ENCODE results near the gene POFUT2. TPM values are rescaled to one million over a fixed set of nuclear protein-coding genes. Genes with fewer than 3 reads are reported as not detected.
"Not testable (repeated sequence)": the region's sequence is repeated elsewhere in the genome, so short reads cannot be mapped to it uniquely, and the experiment has no call there.

The POFUT2 gene
- total RNA-seq, 1 donor from 2014 or later: 22.5 TPM

- no peak for DNase-seq (ENCODE audit: low read depth)
- Histone ChIP-seq H3K36me3 (ENCODE audit: control insufficient read depth, insufficient read depth, low read length) (no peaks in the 10 kb centered on the region), H3K4me3 (ENCODE audit: low read depth, low read length) (no peak overlapping the region), H3K27me3 (ENCODE audit: control insufficient read depth, insufficient read depth, low read length) (no peaks in the 10 kb centered on the region)
- no peak for TF ChIP-seq CTCF (IDR thresholded peaks at IDR 0.05; ENCODE audit: insufficient read depth, low read length, poor library complexity, severe bottlenecking)
Observed at GRCh38 chr21:45318556-45319404, 31.1 kb upstream of the POFUT2 start.

GRCh38 chr21:45318146-45318555, 30.5 kb upstream of the POFUT2 start:
- Histone ChIP-seq H3K4me3 (ENCODE audit: low read depth, low read length) (no peak overlapping the region), H3K27me3 (ENCODE audit: control insufficient read depth, insufficient read depth, low read length) (no peaks in the 10 kb centered on the region), H3K36me3 (ENCODE audit: control insufficient read depth, insufficient read depth, low read length) (no peaks in the 10 kb centered on the region)
- TF ChIP-seq CTCF (IDR thresholded peaks at IDR 0.05; ENCODE audit: insufficient read depth, low read length, poor library complexity, severe bottlenecking): no peak
- DNase-seq (ENCODE audit: low read depth): no peak

- Histone ChIP-seq H3K27me3 (ENCODE audit: control insufficient read depth, insufficient read depth, low read length) (no peaks in the 10 kb centered on the region), H3K4me3 (ENCODE audit: low read depth, low read length) (no peak overlapping the region), H3K36me3 (ENCODE audit: control insufficient read depth, insufficient read depth, low read length) (no peaks in the 10 kb centered on the region)
- TF ChIP-seq CTCF (IDR thresholded peaks at IDR 0.05; ENCODE audit: insufficient read depth, low read length, poor library complexity, severe bottlenecking): no peak
- no peak for DNase-seq (ENCODE audit: low read depth)
Observed at GRCh38 chr21:45317398-45318145, 29.9 kb upstream of the POFUT2 start.

- no peak for TF ChIP-seq CTCF (IDR thresholded peaks at IDR 0.05; ENCODE audit: insufficient read depth, low read length, poor library complexity, severe bottlenecking)
- no peaks in the 10 kb centered on the region for H3K36me3 ChIP-seq (ENCODE audit: control insufficient read depth, insufficient read depth, low read length)
- H3K27me3 ChIP-seq (ENCODE audit: control insufficient read depth, insufficient read depth, low read length): no peaks in the 10 kb centered on the region
- no peak for DNase-seq (ENCODE audit: low read depth)
- H3K4me3 ChIP-seq (ENCODE audit: low read depth, low read length): no peak overlapping the region
Observed at GRCh38 chr21:45316871-45317397, 29.2 kb upstream of the POFUT2 start.

- H3K36me3 ChIP-seq (ENCODE audit: control insufficient read depth, insufficient read depth, low read length); H3K27me3 ChIP-seq (ENCODE audit: control insufficient read depth, insufficient read depth, low read length); H3K4me3 ChIP-seq (ENCODE audit: low read depth, low read length); DNase-seq (ENCODE audit: low read depth): not testable (repeated sequence)
Observed at GRCh38 chr21:45315676-45316470, 28.2 kb upstream of the POFUT2 start.

- TF ChIP-seq CTCF (IDR thresholded peaks at IDR 0.05; ENCODE audit: insufficient read depth, low read length, poor library complexity, severe bottlenecking): no peak
- Histone ChIP-seq H3K36me3 (ENCODE audit: control insufficient read depth, insufficient read depth, low read length) (no peaks in the 10 kb centered on the region), H3K27me3 (ENCODE audit: control insufficient read depth, insufficient read depth, low read length) (no peaks in the 10 kb centered on the region), H3K4me3 (ENCODE audit: low read depth, low read length) (no peak overlapping the region)
- no peak for DNase-seq (ENCODE audit: low read depth)
Observed at GRCh38 chr21:45313682-45314081, 26.0 kb upstream of the POFUT2 start.

Data from kidney epithelial cell (primary cell).